ENCODE data around the gene RTP2. TPM values are rescaled to one million over a fixed set of nuclear protein-coding genes. Genes with fewer than 3 reads are reported as not detected.

The RTP2 gene
- total RNA-seq, 4 donors from 2014 or later: not detected

DNA sequence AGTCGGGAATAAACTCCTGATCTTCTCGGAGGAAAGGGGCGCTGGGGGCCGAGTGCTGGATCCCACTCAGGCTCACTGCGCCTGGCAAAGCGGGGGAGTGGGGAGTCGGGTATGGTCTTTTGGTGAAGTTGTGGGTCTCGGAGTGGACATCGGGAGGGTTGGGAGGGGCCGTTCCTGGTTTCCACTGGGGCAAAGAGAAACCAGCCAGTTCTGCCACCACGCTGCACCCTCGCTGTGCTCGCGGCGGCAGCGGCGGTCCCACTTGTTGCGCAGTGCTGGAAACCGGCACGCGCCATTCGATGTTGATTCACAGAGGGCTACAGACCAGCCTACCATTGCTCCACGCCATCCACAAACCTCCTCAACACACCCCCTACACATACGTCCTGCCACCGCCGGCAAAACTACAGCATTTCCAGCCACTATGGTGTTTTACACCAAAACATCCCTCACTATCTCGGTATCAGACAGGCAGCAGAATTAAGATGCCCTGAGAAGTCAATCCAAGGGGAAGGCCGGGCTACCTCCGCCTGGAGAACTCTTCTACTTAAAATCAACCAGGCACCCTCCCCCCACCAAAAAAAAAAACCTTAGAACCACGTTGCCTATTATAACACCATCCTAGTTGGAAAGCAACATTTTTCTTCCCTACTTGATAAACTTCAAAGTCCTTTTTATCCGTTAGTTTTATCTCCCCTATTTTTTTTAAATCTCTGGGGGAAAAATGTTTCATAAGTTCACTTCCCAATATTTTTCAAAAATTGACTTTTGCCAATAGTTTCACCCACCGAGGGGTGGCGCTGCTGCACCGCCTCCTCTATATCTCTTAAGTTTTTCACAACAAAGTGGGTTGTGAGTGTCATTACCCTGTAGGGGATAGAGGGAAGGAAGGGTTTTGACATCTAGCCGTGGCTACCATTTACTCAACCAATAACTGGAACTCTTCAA lies 39.3 kb upstream of the RTP2 start:
- ATAC-seq (ENCODE audit: low FRiP score) (peak; percentile 6), DNase-seq (ENCODE audit: low spot score) (no peak)
- TF ChIP-seq, protein P1, sequence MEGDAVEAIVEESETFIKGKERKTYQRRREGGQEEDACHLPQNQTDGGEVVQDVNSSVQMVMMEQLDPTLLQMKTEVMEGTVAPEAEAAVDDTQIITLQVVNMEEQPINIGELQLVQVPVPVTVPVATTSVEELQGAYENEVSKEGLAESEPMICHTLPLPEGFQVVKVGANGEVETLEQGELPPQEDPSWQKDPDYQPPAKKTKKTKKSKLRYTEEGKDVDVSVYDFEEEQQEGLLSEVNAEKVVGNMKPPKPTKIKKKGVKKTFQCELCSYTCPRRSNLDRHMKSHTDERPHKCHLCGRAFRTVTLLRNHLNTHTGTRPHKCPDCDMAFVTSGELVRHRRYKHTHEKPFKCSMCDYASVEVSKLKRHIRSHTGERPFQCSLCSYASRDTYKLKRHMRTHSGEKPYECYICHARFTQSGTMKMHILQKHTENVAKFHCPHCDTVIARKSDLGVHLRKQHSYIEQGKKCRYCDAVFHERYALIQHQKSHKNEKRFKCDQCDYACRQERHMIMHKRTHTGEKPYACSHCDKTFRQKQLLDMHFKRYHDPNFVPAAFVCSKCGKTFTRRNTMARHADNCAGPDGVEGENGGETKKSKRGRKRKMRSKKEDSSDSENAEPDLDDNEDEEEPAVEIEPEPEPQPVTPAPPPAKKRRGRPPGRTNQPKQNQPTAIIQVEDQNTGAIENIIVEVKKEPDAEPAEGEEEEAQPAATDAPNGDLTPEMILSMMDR (IDR thresholded peaks at IDR 0.05): peak in 1 of 3 donors; percentile 60

DNA sequence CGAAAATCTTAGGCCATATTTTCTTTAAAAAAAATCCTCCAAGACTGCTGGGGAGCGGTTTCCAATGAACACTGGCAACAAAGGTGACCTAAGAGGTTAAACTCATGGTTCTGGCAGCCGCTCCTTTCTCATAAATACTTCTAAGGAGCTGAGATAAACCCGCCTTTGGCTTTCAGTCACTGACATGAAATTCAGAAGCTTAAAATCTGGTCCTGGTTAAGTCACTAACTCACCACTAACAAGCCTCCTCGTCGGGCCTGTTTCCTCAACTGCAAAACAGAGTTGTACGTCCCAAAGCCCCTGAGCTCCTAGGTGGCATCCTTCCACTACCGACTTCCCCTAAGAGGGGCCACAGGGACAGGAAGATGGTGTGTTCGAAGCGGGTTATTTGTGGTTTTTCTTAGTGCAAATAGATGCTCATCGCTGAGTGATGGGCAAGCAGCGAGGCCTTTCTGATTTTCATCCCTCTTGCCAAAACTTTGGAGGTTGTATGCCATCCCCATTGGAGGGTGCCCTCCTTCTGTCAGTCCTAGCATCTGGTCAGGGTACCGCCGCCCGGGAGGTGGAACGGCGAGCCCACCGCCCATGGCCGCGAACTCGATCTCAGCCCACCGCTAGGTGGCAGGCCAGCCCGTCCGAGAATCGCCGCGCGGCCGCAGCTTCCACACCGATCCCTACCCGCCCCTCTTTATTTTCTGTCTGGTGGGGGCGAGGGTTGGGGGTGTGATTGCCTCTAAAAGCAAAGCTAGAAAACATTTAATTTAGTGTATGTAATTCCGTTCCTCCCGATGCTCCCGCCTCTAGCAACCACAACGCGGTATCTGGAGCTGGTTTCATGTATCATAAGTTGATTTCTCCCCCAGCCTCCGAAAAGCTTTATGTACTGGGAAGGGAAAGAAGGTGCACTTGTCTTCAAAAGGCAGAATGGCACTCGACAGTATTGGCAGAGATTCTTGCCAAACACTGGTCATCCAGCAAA lies 38.4 kb upstream of the RTP2 start:
- DNase-seq (ENCODE audit: low spot score) (peak; percentile 49), ATAC-seq (ENCODE audit: low FRiP score) (peak; percentile 5)
- TF ChIP-seq, protein P1 (IDR thresholded peaks at IDR 0.05): peak in 1 of 3 donors; percentile 95

DNA sequence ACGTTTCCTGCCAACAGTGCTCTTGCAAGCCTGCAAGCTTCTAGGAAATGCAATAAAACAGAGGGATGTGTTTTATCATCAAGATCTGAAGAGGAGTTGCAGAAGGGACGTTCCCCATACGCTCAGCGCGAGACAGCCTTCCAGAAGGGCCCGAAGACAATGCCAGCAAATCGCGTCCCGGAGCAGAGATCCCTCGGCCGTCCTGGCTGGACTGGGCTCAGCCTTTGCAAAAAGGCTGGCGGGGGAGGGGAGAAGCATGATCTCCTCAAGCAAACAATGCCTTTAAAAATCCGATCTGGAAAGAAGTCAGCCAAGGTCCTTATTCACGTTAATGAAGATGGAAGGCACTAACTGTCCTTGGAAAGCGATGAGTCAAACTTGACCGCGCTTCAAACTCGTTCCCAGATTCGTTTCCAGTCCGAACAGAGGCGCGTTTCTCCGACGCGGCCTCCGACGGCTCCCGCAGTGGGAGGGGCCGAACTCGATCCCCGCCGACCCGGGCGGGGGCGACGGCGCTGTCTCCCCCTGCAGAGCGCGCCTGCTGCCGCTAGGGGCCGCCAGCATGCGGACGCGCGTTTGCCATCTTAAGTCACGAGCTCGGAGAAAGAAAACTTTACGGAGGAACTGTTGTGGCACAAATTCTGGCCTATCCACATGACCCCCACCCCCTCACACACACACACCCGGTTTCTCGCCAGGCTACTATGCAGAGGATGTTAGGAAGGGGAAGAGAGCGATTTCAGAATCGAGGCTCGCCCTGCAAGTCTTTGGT lies 37.4 kb upstream of the RTP2 start:
- TF ChIP-seq, protein P1 (IDR thresholded peaks at IDR 0.05): peak in 2 of 3 donors; percentile 95 to 99
- ATAC-seq (ENCODE audit: low FRiP score): peak; percentile 53
- peak; percentile 48 for DNase-seq (ENCODE audit: low spot score)

- TF ChIP-seq, protein P1 (IDR thresholded peaks at IDR 0.05): no peak
- peak; percentile 0 for ATAC-seq (ENCODE audit: low FRiP score)
- no peak for DNase-seq (ENCODE audit: low spot score)
Measured at GRCh38 chr3:187739094-187739560, 36.8 kb upstream of the RTP2 start.

DNA sequence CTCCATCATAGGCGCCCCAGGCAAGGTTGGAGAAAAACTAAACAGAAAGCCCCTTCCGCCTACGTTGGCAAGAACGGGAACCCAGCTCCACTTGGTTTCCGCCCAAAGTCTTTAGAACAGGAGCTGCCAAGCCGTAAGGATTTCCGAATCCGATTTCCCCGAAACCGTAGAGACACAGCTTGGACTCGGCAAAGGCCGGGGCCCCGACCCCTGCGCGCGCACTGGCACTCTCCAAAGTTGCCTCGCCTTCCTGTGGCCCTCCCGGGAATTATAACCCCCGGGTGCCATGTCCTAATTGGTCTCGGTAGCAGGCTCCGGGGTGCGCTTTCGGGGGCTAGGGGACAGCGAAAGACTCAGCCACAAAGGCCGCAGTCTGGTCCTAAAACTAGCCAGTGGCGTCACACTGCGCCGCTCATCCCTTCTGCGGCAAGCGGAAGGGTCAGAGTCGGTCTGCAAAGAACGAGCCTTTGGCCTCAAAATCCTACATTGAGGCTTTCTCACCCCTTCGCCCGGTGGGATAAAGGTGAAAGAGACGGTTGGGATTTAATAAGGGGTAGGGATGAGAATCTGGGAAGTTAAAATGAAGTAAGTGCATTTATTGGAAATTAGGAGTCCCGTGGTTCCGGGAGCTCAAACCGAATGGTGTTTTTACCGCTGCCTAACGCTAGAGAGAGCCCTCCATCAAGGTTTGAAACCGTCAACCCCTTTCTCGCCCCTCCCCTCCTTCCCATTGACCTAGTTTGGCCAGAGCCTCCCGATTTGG lies 36.2 kb upstream of the RTP2 start:
- DNase-seq (ENCODE audit: low spot score) (peak; percentile 65), ATAC-seq (ENCODE audit: low FRiP score) (peak; percentile 33)

More for the DNA sequence above, 36.2 kb upstream of the RTP2 start:
- TF ChIP-seq, protein P1 (IDR thresholded peaks at IDR 0.05): peak in 1 of 3 donors; percentile 4

Data from omental fat pad (tissue), 4 donors.